ENCODE data around the gene SLAIN2. TPM values are rescaled to one million over a fixed set of nuclear protein-coding genes. Genes with fewer than 3 reads are reported as not detected.
A peak's percentile ranks its signal among the peaks of the same experiment; 100 is the strongest.

Gene SLAIN2
- total and polyA plus RNA-seq, 2 of the 4 experiments (the other 2 are of a cell fraction) = 23.3 to 53.0 TPM

DNA sequence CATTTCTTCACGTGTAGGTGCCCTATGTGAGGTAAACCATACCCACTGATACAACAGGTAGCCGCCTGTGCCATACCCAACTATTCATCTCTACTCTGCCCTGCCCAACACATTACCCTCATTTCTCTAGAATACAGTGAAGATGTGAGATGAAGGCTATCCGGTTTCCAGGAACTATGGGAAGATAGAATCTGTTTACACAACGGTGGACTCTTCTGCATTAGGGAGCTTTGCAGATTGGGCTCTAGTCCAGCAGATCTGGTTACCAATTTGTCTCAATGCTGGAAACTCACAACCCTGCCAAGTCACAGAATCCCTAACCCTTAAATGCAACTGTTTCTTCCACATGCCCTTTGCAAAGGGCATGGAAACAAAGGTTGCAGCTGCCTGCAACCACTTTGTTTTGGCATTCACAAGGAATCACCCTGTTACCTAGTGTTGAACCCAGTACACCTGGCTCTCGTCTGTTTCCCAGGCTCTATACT lies 6.4 kb upstream of the SLAIN2 start:
- Histone ChIP-seq H2BK5ac (ENCODE audit: low read depth, low read length, poor library complexity, severe bottlenecking) (no peak overlapping the region), H3K56ac (ENCODE audit: extremely low read depth, insufficient read depth, low read length) (no peak overlapping the region), H3K4ac (ENCODE audit: low read depth, low read length) (peak overlapping the region; percentile 45; the same call in 1 of the 2 replicates), H3K4me2 (ENCODE audit: low read depth, low read length) (no peak overlapping the region), H2BK120ac (ENCODE audit: low read depth, low read length) (peak overlapping the region; percentile 13), H3K18ac (ENCODE audit: low read depth, low read length) (no peak overlapping the region), H2AFZ (replicated peaks; ENCODE audit: low read length, poor library complexity) (peak overlapping the region; percentile 40), H2AK5ac (ENCODE audit: low read depth, low read length) (no peak overlapping the region), H3K23ac (ENCODE audit: low read depth, low read length) (0 out of 2 replicates have a peak overlapping the region, but pooled peaks have one; percentile 4), H3K27ac (ENCODE audit: insufficient read depth, low read length) (no peak overlapping the region), H4K8ac (ENCODE audit: low read depth in 2 of 2, low read length in 2 of 2) (no peak overlapping the region), H2AK9ac (replicated peaks; ENCODE audit: low read depth, low read length, poor library complexity) (no peak overlapping the region), H3K4me3 (ENCODE audit: insufficient read depth, low read depth, low read length) (no peak overlapping the region), H3K79me1 (ENCODE audit: low read depth in 1 of 2, low read length in 2 of 2) (peaks cover 10 to 19% of the 10 kb centered on the region in 2 experiments; a peak in 3 of 4 replicates), H3K14ac (replicated peaks; ENCODE audit: low read depth, low read length) (no peak overlapping the region), H3K4me1 (ENCODE audit: control insufficient read depth, insufficient read depth, low read length) (peaks cover 14% of the 10 kb centered on the region), H3K9me3 (ENCODE audit: control insufficient read depth, insufficient read depth, low read length) (no peaks in the 10 kb centered on the region), H3K9me1 (ENCODE audit: insufficient read depth, low read length) (peaks cover 4% of the 10 kb centered on the region; the same call in 1 of the 2 replicates), H2BK15ac (ENCODE audit: low read depth, low read length) (no peak overlapping the region), H4K5ac (ENCODE audit: low read depth, low read length) (no peak overlapping the region), H4K20me1 (ENCODE audit: insufficient read depth, low read length) (no peaks in the 10 kb centered on the region), H3K27me3 (ENCODE audit: control insufficient read depth, insufficient read depth, low read length) (no peaks in the 10 kb centered on the region), H4K91ac (ENCODE audit: insufficient read depth, low read depth, low read length) (no peak overlapping the region; the same call in 1 of the 2 replicates), H3K36me3 (ENCODE audit: control insufficient read depth, insufficient read depth, low read length) (no peaks in the 10 kb centered on the region), H3K9ac (ENCODE audit: low read depth, low read length) (no peak overlapping the region), H2BK20ac (ENCODE audit: low read depth, low read length) (no peak overlapping the region)
- ATAC-seq (ENCODE audit: low read depth) (no peak), DNase-seq (no peak)
- intact Hi-C loops (cut with micrococcal nuclease) = no loop called here
- ChIA-PET POLR2A (ENCODE audit: unreplicated experiment) (no interaction called here), CTCF (no interaction called here)
- in situ Hi-C loops (cut with MboI; ENCODE audit: low sequenced_read_pairs) = no loop called here
- no peak for TF ChIP-seq FOS (IDR thresholded peaks at IDR 0.05; ENCODE audit: low read depth, low read length)
- TF ChIP-seq CHD1 (IDR thresholded peaks at IDR 0.05; ENCODE audit: low read depth, low read length) = no peak
- TF ChIP-seq, protein P1, sequence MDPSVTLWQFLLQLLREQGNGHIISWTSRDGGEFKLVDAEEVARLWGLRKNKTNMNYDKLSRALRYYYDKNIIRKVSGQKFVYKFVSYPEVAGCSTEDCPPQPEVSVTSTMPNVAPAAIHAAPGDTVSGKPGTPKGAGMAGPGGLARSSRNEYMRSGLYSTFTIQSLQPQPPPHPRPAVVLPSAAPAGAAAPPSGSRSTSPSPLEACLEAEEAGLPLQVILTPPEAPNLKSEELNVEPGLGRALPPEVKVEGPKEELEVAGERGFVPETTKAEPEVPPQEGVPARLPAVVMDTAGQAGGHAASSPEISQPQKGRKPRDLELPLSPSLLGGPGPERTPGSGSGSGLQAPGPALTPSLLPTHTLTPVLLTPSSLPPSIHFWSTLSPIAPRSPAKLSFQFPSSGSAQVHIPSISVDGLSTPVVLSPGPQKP (IDR thresholded peaks at IDR 0.05; ENCODE audit: borderline replicate concordance, low read depth, low read length) = no peak
- TF ChIP-seq, protein P2, sequence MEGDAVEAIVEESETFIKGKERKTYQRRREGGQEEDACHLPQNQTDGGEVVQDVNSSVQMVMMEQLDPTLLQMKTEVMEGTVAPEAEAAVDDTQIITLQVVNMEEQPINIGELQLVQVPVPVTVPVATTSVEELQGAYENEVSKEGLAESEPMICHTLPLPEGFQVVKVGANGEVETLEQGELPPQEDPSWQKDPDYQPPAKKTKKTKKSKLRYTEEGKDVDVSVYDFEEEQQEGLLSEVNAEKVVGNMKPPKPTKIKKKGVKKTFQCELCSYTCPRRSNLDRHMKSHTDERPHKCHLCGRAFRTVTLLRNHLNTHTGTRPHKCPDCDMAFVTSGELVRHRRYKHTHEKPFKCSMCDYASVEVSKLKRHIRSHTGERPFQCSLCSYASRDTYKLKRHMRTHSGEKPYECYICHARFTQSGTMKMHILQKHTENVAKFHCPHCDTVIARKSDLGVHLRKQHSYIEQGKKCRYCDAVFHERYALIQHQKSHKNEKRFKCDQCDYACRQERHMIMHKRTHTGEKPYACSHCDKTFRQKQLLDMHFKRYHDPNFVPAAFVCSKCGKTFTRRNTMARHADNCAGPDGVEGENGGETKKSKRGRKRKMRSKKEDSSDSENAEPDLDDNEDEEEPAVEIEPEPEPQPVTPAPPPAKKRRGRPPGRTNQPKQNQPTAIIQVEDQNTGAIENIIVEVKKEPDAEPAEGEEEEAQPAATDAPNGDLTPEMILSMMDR (conservative IDR thresholded peaks at IDR 0.05; ENCODE audit: low read depth, low read length) = no peak
- TF ChIP-seq BHLHE40 (IDR thresholded peaks at IDR 0.05; ENCODE audit: low read depth, low read length) = no peak
- TF ChIP-seq, protein P3, sequence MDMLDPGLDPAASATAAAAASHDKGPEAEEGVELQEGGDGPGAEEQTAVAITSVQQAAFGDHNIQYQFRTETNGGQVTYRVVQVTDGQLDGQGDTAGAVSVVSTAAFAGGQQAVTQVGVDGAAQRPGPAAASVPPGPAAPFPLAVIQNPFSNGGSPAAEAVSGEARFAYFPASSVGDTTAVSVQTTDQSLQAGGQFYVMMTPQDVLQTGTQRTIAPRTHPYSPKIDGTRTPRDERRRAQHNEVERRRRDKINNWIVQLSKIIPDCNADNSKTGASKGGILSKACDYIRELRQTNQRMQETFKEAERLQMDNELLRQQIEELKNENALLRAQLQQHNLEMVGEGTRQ (IDR thresholded peaks at IDR 0.05; ENCODE audit: low read depth, low read length) = no peak
- no peak for TF ChIP-seq MXI1 (IDR thresholded peaks at IDR 0.05; ENCODE audit: borderline replicate concordance, low read depth, low read length)
- TF ChIP-seq RFX5 (IDR thresholded peaks at IDR 0.05; ENCODE audit: low read depth, low read length) = no peak
- TF ChIP-seq SMC3 (IDR thresholded peaks at IDR 0.05; ENCODE audit: low read depth, low read length) = no peak
- no peak for TF ChIP-seq RAD21 (IDR thresholded peaks at IDR 0.05; ENCODE audit: low read length)
- TF ChIP-seq MAZ (IDR thresholded peaks at IDR 0.05; ENCODE audit: borderline replicate concordance, low read depth, low read length) = no peak
- TF ChIP-seq RCOR1 (IDR thresholded peaks at IDR 0.05; ENCODE audit: insufficient replicate concordance, low read length) = no peak
- TF ChIP-seq CEBPB (IDR thresholded peaks at IDR 0.05; ENCODE audit: low read depth, low read length) = no peak
- no peak for TF ChIP-seq MAFK (IDR thresholded peaks at IDR 0.05; ENCODE audit: low read depth, low read length)
- TF ChIP-seq POLR2A (IDR thresholded peaks at IDR 0.05; ENCODE audit: low read depth, low read length) = no peak
- no peak for TF ChIP-seq NFE2L2 (IDR thresholded peaks at IDR 0.05; ENCODE audit: low read depth, low read length)
- dilution Hi-C loops (cut with HindIII; ENCODE audit: low sequenced_read_pairs, unreplicated experiment) = no loop called here
- WGBS, 2 experiments (ENCODE audit: extremely low coverage in 2 of 2, insufficient read length in 1 of 2) = no CpG with 5 or more reads among the region's 5 CpGs
- BruUV-seq (replicated peaks) = no TSS peak
